GM19193 (cell line): ENCODE results near the gene IL1R2.

Experiments used
- POLR2A ChIP-seq: IDR thresholded peaks from 4 replicates; pipeline ENCODE4 v1.6.1; 2011; ENCODE audit not compliant: insufficient read depth, insufficient read length; ENCODE audit errors: extremely low read depth

Gene IL1R2

GRCh38 chr2:102033750-102034682 lies 42.3 kb downstream of the IL1R2 start:
- TF ChIP-seq POLR2A: no peak

DNA sequence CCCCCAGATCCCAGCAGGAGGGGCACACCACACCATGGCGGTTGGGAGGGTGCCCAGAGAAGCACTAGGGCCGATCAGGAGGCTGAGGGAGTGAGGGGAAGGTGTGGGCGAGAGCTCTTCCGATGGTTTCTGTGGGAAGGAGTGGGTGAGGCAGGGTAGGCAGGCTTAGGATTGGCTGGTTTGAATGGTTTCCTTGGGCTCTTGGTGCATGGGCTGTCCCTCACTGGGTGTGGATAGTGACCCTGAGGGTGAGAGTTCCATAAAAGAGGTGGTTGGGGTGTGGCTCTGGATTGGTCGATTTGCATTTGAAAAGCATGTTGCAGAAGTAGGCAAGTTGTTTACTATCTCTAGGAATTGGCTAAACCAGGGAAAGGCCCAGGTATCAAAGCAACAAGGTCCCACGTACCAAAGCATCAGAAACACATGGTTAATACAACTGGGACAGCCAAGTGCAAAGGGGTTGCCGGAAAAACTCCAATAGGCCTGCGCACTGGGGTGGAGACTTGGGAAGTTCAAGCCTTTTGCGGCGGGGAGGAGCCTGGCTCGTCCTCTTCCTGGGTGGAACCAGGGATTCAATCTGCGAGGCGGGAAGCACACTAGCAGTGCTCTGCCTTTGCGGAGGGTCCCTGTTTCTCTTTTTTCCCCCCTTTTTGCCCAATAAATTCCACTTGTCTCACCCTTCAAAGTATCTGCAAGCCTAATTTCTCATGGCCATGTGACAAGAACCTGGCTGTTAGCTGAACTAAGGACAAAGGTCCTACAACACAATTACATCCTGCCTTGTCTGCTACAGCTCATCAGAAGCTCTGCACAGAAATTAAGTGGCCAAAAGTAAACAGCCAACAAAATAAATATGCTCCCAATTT lies 43.2 kb downstream of the IL1R2 start:
- no peak for TF ChIP-seq POLR2A

DNA sequence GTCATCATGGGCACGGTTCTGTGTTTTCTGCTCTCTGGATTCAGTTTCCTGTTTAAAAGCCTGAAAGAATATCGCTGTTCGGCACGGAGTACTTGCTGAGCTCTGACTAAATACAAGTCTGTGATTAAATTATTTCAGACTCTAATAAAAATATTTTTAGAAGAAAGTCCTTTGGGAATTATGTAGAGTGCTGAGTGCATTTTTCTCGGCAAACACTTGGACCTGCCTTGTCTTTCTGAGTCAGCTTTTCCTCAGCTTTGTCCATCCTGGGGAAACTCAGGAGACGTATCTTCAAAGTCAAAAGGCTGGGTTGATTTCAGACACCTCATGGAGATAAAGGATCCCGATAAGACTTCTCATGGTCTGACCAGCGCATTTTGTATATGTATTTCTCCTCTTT lies 45.9 kb downstream of the IL1R2 start:
- no peak for TF ChIP-seq POLR2A

- no peak for TF ChIP-seq POLR2A
These were observed 48.5 kb downstream of the IL1R2 start for GRCh38 chr2:102040229-102040628.

DNA sequence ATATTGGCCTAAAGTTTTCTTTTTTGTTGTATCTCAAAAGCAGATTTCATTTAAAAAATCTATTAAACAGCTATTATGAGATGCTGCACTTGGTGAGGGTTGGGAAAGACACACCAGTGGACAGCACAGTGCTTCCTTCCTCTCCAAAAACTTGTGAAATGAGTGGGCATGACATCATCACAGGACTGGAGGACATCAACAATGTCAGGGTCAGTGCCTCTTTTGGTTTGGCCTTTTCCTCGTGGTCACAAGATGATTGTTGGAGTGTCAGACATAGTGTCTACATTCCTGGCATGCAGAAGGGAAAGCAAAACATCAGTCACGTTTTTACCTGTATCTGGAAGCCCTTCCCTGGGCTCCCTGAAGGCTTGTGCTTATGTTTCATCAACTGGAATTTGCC lies 49.6 kb downstream of the IL1R2 start:
- no peak for TF ChIP-seq POLR2A

DNA sequence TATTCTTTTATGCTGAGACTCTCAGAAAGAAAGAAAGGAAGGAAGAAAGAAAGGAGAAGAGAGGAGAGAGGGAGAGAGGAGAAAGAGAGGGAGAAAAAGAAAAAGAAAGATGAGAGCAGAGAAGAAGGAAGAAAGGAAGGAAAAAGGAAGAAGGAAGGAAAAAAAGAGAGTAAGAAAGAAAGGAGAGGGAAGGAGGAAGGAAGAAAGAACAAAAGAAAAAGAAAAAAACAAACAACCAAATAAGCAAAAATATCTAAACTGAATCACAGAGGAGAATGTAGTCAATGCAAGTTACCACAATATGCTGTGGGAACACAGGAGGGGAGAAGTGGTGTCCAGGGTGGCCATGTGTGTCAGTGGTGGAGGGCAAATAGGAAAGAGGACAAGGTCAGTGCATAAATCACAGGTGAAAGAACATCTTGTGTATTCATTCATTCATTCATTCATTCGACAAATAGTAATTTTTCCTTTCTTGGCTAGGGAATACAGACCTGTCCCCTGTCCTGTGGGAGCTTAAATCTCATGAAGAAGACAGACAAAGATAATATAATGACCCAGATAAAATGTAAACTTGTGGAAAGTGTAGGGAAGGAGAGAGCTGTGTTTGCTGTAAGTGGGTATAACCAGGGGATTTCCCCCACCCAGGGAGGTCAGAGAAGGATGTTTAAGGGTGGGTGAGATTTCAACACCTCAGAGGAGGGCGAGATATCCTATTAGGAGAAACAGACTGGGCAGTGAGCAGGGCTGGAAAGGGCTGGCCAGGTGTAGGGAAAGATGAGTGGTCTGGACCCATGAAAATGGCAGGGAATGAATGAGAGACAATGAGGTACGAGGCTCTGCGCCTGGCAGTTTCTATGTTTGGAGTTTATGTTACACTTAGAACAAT lies 50.7 kb downstream of the IL1R2 start:
- no peak for TF ChIP-seq POLR2A

GRCh38 chr2:102043560-102043959 lies 51.8 kb downstream of the IL1R2 start:
- TF ChIP-seq POLR2A: no peak

DNA sequence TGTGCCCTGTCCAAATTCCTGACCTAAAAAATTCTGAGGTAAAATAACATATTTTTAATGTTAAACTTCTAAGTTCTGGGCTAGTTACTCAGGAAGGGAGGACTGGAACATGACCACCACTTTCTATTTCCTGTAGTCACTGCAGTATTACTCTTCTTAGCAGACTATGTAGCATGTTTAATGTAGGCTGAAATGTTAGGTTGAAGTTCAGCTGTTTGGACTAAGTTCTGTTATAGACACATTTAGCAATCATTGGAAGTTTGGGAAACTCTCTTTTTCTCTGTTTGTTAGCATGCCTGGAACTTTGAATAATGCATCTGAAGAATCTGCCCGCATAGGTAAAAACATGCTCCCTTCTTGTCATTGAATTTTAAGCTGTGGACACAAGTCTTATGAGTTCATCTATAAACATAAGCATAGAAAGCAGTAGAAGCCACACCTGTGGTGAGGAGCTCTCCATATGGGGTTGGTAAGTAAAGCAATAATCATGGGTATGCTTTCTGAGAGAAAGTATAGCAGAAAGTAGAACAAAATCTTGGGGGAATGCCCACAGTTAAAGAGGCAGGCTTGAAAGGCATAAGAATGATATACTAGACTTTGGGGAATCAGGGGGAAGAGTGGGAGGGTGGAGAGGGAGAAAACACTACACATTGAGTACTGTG lies 52.6 kb downstream of the IL1R2 start:
- TF ChIP-seq POLR2A: no peak

DNA sequence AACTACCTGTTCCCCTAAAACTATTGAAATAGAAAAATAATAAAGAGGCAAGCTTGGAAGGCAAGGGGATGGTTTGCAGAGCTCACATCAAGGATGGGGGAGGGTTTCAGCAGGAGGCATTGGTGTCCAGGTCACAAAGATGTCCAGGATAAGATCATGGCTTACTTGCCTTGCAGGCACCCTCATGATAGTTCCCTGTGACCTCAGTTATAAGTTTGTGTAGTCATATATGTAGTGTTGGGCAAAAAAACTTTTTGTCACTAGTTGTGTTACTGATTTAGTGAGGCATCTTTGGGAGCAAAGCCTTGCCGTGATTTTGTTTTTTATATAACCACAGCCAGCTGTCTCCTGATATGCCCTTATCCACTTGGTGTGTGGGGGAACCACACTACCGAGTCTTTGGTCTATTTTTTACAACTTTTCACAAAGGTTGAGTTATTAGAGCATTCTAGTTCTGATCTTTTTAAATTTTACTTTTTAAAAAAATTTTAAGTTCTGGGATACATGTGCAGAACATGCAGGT lies 53.3 kb downstream of the IL1R2 start:
- TF ChIP-seq POLR2A: no peak

DNA sequence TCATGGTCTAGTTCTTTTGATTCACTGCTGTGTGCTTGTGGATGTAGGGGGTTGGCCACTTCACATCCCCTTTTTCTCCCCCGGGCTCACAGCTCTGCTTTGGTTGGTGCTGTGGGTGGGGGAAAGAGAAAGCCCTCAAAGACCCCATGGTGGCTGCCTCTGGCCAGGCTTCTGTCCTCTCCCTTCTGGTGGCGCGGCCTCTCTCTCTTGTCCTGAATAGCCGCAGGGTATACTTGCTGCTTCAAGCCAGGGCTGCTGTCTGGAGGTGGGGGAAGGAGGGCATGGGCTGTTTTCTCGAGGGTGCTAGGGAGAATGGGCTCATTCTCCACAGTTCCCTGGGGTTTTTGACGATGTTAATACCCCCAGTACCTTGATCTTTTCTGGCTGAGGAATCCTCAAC lies 53.9 kb downstream of the IL1R2 start:
- TF ChIP-seq POLR2A: no peak

DNA sequence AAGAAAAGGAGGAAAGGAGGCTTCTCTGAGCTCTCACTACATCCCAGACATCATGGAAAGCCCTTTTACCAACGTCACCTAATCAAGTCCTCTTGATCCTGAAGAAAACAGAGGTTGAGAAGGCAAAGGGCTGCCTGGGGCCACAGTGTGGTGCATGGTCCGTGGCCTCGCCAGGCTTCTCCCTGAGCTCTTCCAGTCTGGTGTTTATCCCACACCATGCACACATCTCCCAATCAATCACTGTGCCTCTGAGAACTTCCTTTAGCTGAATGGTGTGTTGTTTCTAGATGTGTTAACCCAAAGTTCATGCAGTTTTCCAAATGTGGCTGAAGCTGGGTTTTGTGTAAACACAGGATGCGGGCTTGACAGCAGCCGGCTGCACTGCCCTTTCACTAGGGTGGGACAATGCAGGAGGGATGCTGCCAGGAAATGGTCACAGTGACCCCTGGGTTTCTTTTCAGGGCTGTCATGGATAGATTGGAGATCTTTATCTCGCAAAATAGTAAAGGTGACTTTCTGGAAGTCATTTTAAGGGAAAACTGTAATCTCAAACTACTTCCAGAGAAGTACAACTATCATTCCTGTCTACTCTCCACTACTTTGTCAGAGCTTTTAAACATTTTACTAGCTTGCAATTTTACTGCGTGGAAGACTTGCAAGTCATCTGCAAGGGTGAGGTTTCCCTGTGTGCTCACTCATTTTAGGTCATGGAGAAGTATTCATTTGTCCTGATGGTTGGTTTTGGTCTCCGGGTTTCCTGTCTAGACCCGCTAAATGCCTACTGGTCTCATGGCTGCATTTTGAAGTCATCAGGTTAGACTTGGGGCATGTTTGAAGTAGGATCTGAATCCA lies 54.6 kb downstream of the IL1R2 start:
- no peak for TF ChIP-seq POLR2A

- TF ChIP-seq POLR2A: no peak
These were observed 56.7 kb downstream of the IL1R2 start for GRCh38 chr2:102048465-102048864.

DNA sequence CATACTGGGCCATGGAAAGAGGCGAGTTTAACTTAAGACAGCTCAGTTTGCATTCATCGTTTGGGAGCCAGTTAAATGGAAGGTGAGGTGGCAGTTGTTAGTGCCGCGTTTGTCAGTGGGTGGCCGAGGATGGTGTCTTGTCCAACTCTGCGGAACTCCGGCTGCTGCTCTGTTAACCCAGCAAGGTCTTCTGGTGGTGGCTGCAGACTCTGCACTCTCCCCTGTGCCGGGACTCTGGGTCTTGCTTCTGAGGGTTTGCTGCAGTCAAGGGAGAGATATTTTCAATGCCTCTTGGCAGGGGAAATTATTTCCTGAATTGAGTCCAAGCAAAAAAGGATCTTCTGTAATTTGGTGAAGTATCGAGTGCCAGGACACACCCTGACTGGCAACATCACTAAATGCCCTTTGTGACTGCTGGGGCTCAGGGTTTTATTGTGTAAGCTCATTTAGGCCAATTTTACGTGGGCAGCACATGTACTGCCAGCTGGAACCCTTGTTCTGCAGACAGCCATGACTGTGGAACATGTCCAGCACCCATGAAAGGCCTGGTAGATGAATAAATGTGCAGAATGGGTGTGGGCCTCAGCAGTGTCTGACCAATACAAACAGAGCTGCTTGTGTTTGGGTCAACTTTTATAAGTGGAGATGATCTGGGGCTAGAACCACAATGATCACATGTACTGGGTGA lies 58.1 kb downstream of the IL1R2 start:
- TF ChIP-seq POLR2A: no peak

- no peak for TF ChIP-seq POLR2A
These were observed 59.2 kb downstream of the IL1R2 start for GRCh38 chr2:102050854-102051391.
